HepG2 (cell line): ENCODE data around the gene SPTBN4. TPM values are rescaled to one million over a fixed set of nuclear protein-coding genes. Genes with fewer than 3 reads are reported as not detected.

ENCODE experiments used
- BORCS8-MEF2B ChIP-seq: sonication (generic); formaldehyde crosslinking; IDR thresholded peaks from 2 replicates; pipeline ENCODE4 v1.8.0; 2022; ENCODE audit warnings: mild to moderate bottlenecking, missing genetic modification reagents
- DPF2 ChIP-seq: sonication (generic); formaldehyde crosslinking; IDR thresholded peaks from 2 replicates; pipeline ENCODE4 v1.4.0; 2020; ENCODE audit warnings: mild to moderate bottlenecking, low read depth, missing genetic modification reagents, borderline replicate concordance
- E2F2 ChIP-seq: sonication (generic); formaldehyde crosslinking; IDR thresholded peaks from 2 replicates; pipeline ENCODE4 v1.4.0; 2020; ENCODE audit warnings: missing genetic modification reagents, borderline replicate concordance
- EHMT2 ChIP-seq: fragments of 200-600 bp; sonication (generic); IDR thresholded peaks from 2 replicates; pipeline ENCODE4 v1.7.0; 2017; ENCODE audit warnings: antibody characterized with exemption, low read depth, low read length, borderline replicate concordance
- FOXP4 ChIP-seq: sonication (generic); formaldehyde crosslinking; IDR thresholded peaks from 2 replicates; pipeline ENCODE4 v1.4.0; 2020; ENCODE audit warnings: missing genetic modification reagents
- HMGA1 ChIP-seq: sonication (generic); formaldehyde crosslinking; conservative IDR thresholded peaks from 2 replicates; pipeline ENCODE4 v1.4.0; 2020; ENCODE audit warnings: missing genetic modification reagents
- IRF1 ChIP-seq: sonication (generic); formaldehyde crosslinking; IDR thresholded peaks from 2 replicates; pipeline ENCODE4 v1.4.0; 2020; ENCODE audit warnings: low read depth, mild to moderate bottlenecking, missing genetic modification reagents
- LRRFIP1 ChIP-seq: sonication (generic); formaldehyde crosslinking; conservative IDR thresholded peaks from 2 replicates; pipeline ENCODE4 v1.4.0; 2020; ENCODE audit warnings: missing genetic modification reagents
- MAFG ChIP-seq: sonication (generic); formaldehyde crosslinking; IDR thresholded peaks from 2 replicates; pipeline ENCODE4 v1.5.1; 2020; ENCODE audit warnings: mild to moderate bottlenecking, missing genetic modification reagents
- MYNN ChIP-seq: sonication (generic); formaldehyde crosslinking; IDR thresholded peaks from 2 replicates; pipeline ENCODE4 v1.4.0; 2020; ENCODE audit warnings: mild to moderate bottlenecking, low read depth, missing genetic modification reagents
- NFKB2 ChIP-seq: sonication (generic); formaldehyde crosslinking; IDR thresholded peaks from 2 replicates; pipeline ENCODE4 v1.4.0; 2020; ENCODE audit warnings: missing genetic modification reagents, borderline replicate concordance
- RARG ChIP-seq: sonication (generic); formaldehyde crosslinking; IDR thresholded peaks from 2 replicates; pipeline ENCODE4 v1.4.0; 2020; ENCODE audit warnings: low read depth, mild to moderate bottlenecking, missing genetic modification reagents
- ZBED4 ChIP-seq: sonication (generic); formaldehyde crosslinking; IDR thresholded peaks from 2 replicates; pipeline ENCODE4 v1.4.0; 2020; ENCODE audit warnings: missing genetic modification reagents, borderline replicate concordance
- ZBTB42 ChIP-seq: sonication (generic); formaldehyde crosslinking; IDR thresholded peaks from 2 replicates; pipeline ENCODE4 v1.5.0; 2020; ENCODE audit warnings: mild to moderate bottlenecking, missing genetic modification reagents
- ZNF740 ChIP-seq: sonication (generic); formaldehyde crosslinking; IDR thresholded peaks from 2 replicates; pipeline ENCODE4 v1.4.0; 2020; ENCODE audit warnings: missing genetic modification reagents
- polyA plus RNA-seq, 8 experiments: library from polyadenylated mRNA; depleted of rRNA in 3 of 8; stranded (reverse) in 7 of 8; unstranded in 1 of 8; fragments of >200 nt; fragmentation: Illumina TruSeq in 4 of 8; extraction: Trizol in 4 of 8; gene quantifications; 2 replicates each; pipeline versions ENCODE4 v1.2.1 to v1.2.3, GENCODE V29; 2011 to 2016; ENCODE audit warnings: low read depth in 4 of 8, missing spikeins in 1 of 8, mixed read lengths in 1 of 8; ENCODE audit not compliant: insufficient read depth in 1 of 8
- total RNA-seq, 5 experiments: library from RNA; depleted of rRNA; stranded (reverse); fragments of >200 nt; fragmentation: Illumina TruSeq; extraction: Trizol; gene quantifications; 2 replicates each; pipeline ENCODE4 v1.2.3, GENCODE V29; 2016; ENCODE audit warnings: low read depth in 1 of 5

SPTBN4 gene
- total and polyA plus RNA-seq, 2 of the 13 experiments (the other 11 are each of a cell fraction or from before 2014, with no cell fraction given): 0.11 TPM

GRCh38 chr19:40605216-40605971 is 138.6 kb downstream of the SPTBN4 start (continued):
- TF ChIP-seq LRRFIP1: no peak
- TF ChIP-seq E2F2 (CRISPR knock-in tag): no peak
- 0 out of 2 replicates have a peak, but pooled peaks have one; percentile 47 for TF ChIP-seq ZBTB42 (CRISPR knock-in tag)
- TF ChIP-seq MAFG (CRISPR knock-in tag): no peak
- no peak for TF ChIP-seq ZBED4 (CRISPR knock-in tag)
- no peak for TF ChIP-seq ZNF740 (CRISPR knock-in tag)
- TF ChIP-seq NFKB2 (CRISPR knock-in tag): no peak
- TF ChIP-seq DPF2: no peak
- TF ChIP-seq EHMT2: no peak
- TF ChIP-seq FOXP4 (CRISPR knock-in tag): no peak
- no peak for TF ChIP-seq RARG (CRISPR knock-in tag)
- TF ChIP-seq BORCS8-MEF2B (CRISPR knock-in tag): peak; percentile 56; the same call in 1 of the 2 replicates
- no peak for TF ChIP-seq HMGA1 (CRISPR knock-in tag)
- TF ChIP-seq IRF1 (CRISPR knock-in tag): no peak
- TF ChIP-seq MYNN (CRISPR knock-in tag): no peak
